HG03457 (cell line): Measurements from ENCODE around the gene CSAD.
A peak's percentile ranks its signal among the peaks of the same experiment; 100 is the strongest.

ENCODE experiments used
- ATAC-seq: cut with Tn5 transposase; IDR thresholded peaks from one replicate; pipeline ENCODE4 v1.9.1; 2021; ENCODE audit warnings: moderate number of reproducible peaks; ENCODE audit not compliant: unreplicated experiment

Gene CSAD

GRCh38 chr12:53180220-53180930 is at the start of gene CSAD, which contains the start of gene ZNF740:
Gene CSAD (minus strand): TSS chr12:53180925. CDS start chr12:53173470, 7,455 bp downstream.
Gene ZNF740 (plus strand): TSS chr12:53180722. CDS start chr12:53181984, 1,262 bp downstream.
- ATAC-seq, result peak; percentile 83

GRCh38 chr12:53230108-53230845 is 49.6 kb upstream of the CSAD start:
- ATAC-seq, result no peak

- ATAC-seq, result no peak
These were observed 48.7 kb upstream of the CSAD start for GRCh38 chr12:53229454-53229853.

GRCh38 chr12:53227836-53228235 is 47.1 kb upstream of the CSAD start:
- ATAC-seq, result no peak

GRCh38 chr12:53227341-53227740 is 46.6 kb upstream of the CSAD start:
- ATAC-seq, result no peak

GRCh38 chr12:53226815-53227214 is 46.1 kb upstream of the CSAD start:
- ATAC-seq, result no peak

GRCh38 chr12:53225635-53226424 is 45.1 kb upstream of the CSAD start:
- ATAC-seq, result no peak

GRCh38 chr12:53224897-53225634 is 44.3 kb upstream of the CSAD start:
- no peak for ATAC-seq

- no peak for ATAC-seq
These were observed 43.6 kb upstream of the CSAD start for GRCh38 chr12:53224061-53224896.

- ATAC-seq, result no peak
These were observed 42.8 kb upstream of the CSAD start for GRCh38 chr12:53223389-53224060.

GRCh38 chr12:53222806-53223261 is 42.1 kb upstream of the CSAD start:
- no peak for ATAC-seq

GRCh38 chr12:53222170-53222721 is 41.5 kb upstream of the CSAD start:
- no peak for ATAC-seq

- no peak for ATAC-seq
These were observed 40.7 kb upstream of the CSAD start for GRCh38 chr12:53221203-53222080.

GRCh38 chr12:53220694-53221202 is 40.0 kb upstream of the CSAD start:
- no peak for ATAC-seq

GRCh38 chr12:53219956-53220693 is 39.4 kb upstream of the CSAD start:
- no peak for ATAC-seq

- ATAC-seq, result no peak
These were observed 38.7 kb upstream of the CSAD start for GRCh38 chr12:53219292-53219955.
